ENCODE results near the gene CKS1B.
A peak's percentile ranks its signal among the peaks of the same experiment; 100 is the strongest.

Gene CKS1B

DNA sequence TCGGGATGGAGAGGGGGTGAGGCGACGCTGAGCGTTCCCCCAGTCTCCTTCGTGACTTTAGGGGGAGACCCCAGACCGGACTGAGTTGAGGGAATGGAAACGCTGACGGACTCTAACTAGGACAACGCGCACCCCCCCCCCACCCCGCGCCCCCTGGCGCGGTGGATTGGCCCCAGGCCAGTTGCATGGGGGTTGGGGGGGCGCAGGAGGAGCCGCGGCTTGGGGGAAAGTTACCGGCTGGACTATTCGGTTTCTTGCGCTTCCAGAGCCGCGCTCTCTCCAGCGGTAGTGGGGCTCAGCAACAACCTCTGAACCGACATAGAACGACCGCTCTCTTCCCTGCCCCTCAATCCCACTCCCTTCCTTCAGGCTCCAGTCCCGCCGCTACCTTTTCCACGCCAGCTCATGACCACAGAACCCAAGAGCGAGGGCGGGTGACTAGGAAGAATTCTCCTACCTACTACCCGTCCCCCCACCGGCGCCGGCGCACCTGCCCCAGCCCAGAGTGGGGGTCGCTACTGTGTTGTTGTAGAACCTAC is 28.8 kb downstream of the CKS1B start:
- DNase-seq = no peak

DNA sequence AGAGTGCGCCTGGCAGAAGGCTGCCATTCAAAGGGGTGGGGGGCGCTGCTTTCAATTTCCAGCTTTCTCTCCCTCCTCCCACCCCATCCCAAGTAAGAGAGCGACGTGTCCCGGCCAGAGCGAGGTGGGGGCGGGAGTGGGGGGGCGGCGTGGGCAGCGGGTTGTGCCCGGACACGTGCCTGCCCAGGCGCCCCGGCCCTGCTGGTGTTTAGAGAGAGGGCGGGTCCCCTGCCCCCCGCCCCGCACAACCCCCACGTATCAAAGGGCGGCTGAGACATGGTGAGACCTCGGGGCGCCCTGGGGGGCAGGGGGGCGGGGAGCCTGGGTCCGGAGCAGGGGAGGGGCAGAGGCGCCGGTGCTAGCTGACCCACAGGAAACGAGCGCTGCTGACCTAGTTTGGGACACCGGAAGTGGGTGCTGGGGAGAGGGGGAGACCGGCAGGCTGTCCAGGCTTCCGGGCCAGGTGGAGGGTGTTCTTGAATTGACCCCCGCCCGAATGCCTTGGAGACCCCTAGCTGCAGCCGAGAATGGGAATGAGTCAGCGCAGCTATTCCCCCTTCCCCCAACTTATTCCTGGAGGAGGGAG is 29.4 kb downstream of the CKS1B start:
- peak; percentile 73 for DNase-seq

DNA sequence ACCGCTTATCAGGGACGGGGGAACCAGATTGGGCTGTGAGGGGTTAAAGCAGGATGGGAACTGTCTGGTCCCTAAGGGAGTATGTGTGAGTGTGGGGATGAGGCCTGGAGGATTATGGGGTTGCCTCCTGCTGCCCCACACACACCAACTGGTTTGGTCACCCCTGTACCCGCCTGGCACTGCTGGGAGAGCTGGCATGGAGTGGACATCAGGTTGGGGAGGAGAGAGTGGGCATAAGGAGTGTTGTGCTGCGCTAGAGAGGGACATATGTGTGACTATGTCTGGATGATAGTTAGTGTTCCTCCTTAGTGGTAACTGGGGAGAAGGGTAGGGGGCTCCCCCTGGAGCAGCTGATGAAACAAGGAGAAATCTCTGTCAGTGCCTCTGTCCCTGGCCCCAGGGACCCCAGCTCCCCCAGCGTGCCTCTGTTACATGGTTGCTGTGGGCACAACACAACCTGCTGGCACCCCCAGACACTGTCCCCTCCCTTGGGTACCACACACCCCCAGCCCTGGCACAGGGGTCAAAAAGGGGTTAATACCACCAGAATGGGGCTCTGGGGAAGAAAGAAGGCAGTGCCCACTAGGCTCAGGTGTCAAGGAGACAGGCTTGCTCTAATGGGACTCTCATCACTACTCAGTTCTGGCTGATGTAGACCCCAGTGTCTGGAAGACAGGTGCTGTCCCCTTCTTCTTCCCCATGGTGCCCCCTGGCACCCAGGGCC is 30.0 kb downstream of the CKS1B start:
- DNase-seq = no peak

GRCh38 chr1:155005076-155006011 is 30.9 kb downstream of the CKS1B start:
- DNase-seq = no peak

DNA sequence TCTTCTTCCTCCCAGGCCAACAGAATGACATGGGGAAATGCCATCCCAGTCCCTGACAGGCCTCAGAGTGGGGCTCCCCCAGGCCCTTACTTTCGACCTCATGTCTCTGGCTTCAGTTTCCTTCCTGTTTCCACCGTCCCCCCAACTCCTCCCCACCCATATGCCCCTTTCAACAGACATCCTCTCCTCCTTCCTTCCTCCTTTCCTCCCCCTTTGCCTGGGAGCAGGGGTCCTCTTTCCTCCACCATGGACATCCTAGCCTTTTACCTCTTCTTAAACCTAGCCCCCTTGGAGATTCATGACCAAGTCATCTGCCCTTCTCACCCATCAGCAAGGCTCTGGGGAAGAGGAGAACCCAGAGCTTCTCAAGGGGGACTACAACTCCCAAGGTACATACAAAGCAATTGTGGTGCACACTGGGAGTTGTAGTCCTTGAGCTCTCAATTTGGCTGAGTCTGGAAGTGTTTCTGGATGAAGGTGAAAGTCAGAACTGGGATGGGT is 32.2 kb downstream of the CKS1B start:
- no peak for DNase-seq

DNA sequence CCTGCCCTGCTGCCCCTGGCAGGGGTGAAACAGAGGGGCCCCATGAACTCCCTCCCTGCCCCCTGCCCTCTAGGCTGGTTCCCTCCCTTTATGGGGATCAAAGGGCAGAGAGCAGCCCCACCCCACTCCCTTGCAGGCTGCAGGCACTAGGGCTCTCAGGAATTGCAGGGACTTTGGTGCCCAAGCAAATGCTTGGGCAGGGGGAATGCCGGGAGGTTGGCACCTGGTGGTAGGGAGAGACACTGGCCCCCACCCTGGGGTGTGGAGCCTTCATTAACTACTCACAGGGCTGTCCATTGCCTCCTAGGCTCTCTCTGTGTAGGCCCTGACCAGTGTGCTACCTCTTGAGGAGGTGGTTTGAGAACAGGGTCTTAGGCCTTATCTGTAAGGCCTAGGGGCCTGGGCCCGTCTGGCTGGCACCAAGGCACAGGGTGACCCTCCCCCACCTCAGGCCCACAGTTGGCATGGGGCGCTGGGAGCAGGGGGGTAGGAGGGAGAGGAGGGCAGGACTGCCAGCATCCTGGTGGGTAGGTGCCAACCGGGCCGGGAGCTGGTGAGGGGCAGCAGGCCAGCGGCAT is 32.9 kb downstream of the CKS1B start:
- DNase-seq = no peak

DNA sequence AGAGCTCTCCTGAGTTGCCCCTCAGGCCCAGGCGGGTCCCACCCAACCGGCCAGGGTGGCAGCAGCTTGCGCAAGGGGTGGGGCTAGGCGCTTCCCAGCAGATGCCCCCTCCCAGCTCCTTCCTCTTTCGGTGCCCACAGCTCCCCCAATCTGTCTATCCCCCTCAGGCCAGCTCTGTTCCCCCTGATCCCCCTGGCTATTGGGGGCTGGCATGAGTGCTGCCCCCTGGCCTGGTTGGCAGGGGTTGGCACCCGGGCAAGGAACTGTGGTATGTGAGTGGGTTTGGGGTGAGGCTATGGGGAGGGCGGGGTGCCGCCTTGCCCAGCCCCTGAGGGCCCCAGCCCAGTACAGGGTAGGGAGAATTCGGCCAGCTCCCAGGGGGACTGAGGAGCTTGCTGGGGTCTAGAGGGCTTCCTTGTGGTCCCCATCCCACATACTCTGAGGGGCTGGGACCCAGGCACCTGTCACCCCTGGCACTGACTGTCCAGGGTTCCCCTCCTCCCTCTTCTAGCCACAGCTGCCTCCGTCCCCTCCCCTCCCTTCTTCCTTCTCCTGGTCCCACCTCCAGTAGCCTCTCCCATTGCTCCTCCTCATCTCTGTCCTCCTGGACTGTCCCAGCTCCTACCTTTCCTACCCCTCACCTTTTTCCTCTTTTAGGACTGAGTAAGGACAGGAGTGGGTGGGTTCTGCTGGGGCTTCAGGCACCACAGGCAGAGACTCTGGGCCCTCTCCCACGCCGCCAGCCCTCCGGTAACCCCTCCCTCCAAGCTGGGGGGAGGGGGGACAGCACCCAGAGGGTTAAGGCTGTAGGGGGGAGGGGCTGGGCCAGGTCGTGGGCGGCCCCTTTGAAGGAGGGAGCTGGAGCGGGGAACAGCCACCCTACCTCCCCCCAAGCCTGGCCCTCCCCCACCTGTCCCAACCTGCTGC is 33.8 kb downstream of the CKS1B start:
- DNase-seq = no peak

DNA sequence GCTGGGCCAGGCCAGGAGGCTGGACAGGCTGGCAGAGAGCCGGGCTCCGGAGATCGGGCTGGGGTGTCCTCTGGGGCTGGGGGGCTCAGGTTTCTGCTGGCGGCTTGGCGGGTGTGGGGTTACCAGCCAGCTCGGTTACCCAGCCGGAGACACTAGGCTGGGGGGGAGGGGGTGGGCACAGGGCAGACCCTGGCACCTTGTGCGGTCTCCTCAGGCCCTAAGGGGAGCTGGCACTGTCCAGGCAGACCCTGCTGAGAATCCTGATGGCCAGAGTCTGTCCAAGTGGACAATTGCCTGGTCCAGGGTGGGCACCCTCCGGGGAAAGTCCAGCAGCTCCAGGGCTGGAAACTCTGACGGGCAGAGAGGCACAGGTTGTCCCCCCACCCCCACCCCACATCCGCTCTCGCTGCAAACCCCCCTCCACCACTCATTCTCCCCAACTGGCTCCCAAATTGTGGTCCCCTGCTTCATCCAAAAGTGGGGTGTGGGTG is 34.8 kb downstream of the CKS1B start:
- DNase-seq = no peak

DNA sequence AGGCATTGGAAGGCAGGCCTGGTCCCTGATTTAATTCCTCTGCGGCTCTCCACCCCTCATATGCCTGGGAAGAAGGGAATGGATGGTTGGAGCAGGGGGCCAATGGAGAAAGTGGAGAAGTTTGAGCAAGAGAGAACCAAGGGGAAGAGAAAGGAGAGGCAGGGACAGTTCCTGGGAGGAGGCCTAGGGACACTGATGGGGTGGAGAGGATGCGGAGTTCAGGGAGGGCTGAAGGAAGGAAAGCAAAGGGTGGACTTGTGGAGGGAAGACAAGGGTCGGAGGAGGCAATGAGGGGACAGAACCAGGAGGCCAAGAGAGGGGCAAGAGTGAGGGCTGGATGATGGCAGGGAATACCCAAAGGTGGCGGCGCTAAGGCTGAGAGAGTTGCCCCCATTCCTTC is 35.3 kb downstream of the CKS1B start:
- DNase-seq = no peak

- no peak for DNase-seq
Observed at GRCh38 chr1:155010211-155010918, 35.9 kb downstream of the CKS1B start.

- no peak for DNase-seq
Observed at GRCh38 chr1:155011004-155011416, 36.5 kb downstream of the CKS1B start.

DNA sequence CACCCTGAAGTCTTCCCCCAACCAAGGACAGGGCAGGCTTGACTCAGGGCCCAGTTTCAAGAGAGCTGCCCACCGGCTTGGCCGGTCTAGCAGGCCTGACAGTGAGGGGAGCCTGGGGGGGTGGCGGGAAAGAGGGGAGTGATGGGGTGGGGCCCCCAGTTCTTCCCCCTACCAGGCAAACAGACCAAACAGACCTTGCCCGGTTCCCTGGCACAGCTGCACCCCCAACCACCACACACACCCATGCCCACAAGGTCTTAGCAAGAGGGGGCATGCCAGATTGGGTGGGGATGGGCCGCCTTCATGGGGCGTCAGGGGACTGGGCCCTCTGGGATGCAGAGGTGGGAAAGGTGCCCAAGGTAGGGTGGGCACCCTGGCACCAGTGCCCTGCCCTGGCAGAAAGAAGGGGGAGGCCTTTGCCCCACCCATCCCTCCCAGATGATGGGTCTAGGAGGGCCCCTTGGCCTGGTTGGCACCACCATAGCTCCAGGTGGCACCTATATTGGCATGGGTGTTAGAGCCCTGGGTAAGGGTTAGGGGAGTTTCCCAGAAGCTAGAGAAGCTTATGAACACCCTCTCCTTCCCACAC is 37.0 kb downstream of the CKS1B start:
- no peak for DNase-seq

DNA sequence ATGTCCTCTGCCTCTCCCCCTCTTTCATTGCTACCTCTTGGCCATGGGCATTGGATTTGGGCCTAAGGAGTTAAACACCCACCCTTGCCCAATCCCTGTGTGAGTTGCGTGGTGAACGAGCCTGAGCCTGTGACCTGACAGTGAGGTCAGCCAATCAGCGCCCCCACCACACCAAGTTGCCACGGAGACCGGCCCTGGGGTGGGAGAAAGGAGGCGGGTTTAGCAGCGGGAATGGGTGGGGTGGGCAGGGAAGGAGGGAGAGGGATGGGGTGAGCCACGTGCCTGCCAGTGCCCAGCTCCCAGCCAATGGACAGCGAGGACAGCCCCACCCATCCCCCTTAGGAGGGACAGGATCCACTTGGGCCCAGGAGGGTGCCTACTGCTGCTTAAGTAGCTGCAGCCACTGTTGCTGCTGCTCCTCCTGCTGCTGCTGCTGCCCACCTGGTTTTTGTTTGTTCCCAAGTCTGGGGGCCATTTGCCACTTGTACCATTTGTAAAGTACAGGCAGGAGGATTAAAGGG is 37.6 kb downstream of the CKS1B start:
- peak; percentile 77 for DNase-seq

DNA sequence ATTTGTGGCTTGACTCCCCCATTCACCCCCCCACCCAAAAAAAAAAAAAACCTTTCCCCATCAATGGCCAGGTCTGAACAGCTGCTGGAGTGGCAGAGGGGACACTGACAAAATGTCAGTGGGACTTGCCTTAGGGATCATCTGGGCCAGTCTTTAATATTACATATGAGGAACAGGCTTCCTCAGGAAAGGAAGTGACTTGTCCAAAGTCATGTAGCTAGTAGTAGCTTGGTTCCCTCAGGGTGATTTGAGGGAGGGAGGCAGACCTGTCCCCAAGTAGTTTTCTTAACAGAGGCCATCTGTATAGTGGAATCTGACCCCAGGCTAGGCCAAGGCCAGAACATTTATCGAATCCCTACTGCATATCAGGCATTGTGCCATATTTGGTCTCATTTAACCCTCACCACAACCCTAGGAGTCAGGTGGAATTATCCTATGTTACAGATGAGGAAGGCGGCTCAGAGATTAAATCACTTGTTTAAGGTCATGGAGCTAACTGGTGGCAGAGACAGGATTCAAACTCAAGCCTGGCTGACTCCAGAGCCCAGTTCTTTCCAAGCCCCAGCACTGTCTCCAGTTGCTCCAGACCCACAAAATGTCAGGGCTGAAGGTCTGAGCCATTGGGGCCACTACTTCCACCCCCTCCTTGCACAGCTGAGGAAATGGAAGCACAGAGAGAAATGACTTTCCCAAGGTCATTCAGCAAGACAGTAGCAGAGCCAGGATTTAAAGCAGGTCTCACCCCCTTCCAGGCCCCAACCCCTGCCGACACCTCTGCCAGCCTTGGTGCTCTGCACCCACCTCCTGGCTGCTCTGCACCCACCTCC is 38.5 kb downstream of the CKS1B start:
- no peak for DNase-seq

GRCh38 chr1:155013632-155014031 is 39.2 kb downstream of the CKS1B start:
- DNase-seq = no peak

GRCh38 chr1:155014709-155015508 is 40.4 kb downstream of the CKS1B start:
- no peak for DNase-seq

- DNase-seq = no peak
Observed at GRCh38 chr1:155015527-155016230, 41.2 kb downstream of the CKS1B start.
